Fibroblast of lung (primary cell): ENCODE data around the gene GIPC3.

Source experiments
- CTCF ChIP-seq, 2 donors: IDR thresholded peaks in 1 of 2; conservative IDR thresholded peaks in 1 of 2; 1 replicate in 1 of 2; 2 replicates in 1 of 2; pipeline ENCODE4 v1.5.1; 2011 to 2012; ENCODE audit warnings: low read length in 2 of 2, control low read depth in 1 of 2, inconsistent platforms in 1 of 2, low read depth in 1 of 2, mild to moderate bottlenecking in 1 of 2
- EZH2 ChIP-seq: IDR thresholded peaks from 2 replicates; pipeline ENCODE4 v1.5.1; 2012; ENCODE audit warnings: low read length, control low read depth, mild to moderate bottlenecking; ENCODE audit errors: missing control alignments

DNA sequence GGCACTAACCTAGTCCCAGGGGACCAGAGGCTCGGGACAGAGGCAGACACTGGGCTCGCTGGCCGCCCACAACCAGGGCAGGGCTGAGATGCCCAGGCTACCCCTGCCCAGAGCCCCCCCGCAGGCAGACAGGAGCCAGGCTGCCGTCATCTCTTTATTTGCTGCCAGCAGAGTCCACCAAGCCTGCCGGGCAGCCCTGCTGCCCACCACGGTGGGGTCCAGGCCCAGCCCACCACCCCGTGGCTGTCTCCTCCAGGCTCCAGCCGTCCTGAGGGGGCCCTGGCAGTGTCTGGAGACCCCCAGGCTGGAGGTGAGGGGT lies 41.3 kb upstream of the GIPC3 start:
- TF ChIP-seq CTCF (conservative IDR thresholded peaks at IDR 0.05 in 1 of 2, IDR thresholded peaks at IDR 0.05 in 1 of 2; ENCODE audit: low read depth in 1 of 2, low read length in 2 of 2) (no peak), EZH2 (no peak)
